NCI-H2227 treated with DMSO at 0.1 percent for 48 hours (cell line): ENCODE data around the gene TLE6.
"Not testable (repeated sequence)": the region's sequence is repeated elsewhere in the genome, so short reads cannot be mapped to it uniquely, and the experiment has no call there.

Source experiments
- DNase-seq: peaks from one replicate; lab custom pipeline; 2025; lab: John Stamatoyannopoulos, UW

The TLE6 gene

DNA sequence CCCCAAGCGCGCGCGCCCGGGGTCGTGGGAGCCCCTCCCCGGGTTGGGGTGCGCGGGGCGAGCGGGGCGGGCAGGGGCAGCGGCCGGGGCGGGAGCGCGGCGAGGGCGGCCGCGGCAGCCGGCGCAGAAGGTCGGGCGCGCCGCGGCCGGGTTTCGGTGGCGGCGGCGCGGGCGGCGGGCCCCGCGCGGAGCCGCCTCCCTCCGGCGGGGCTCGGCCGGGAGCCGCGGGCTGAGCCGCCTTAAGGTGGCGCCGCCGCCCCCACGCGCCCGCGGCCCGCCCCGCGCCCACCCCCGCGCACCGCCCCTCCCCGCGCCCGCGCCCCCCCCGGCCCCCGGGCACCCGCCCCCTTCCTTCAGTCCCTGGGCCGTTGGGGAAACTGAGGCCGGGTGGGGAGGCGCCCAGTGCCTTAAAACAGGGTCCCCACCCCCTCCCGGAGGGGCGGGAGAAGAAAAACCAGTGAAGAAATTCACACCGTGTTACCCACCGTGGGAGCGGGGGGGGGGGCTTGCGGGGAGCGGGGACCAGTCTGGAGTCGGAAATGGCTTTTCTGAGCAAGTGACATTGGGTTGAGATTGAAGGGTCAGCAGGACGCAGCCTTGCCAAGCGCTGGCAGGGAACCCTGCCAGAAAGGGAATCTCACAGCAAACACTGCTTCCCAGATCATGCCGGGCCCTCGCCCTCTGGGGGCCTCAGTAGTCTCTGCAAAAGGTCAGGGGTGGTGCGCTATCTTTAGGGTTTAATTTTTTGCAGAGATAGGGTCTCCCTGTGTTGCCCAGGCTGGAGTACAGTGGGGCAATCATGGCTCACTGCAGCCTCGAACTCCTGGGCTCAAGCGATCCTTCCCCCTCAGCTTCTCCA is 51.9 kb downstream of the TLE6 start, which contains the start of gene TLE2:
Gene TLE2, minus strand, starts transcription at position 216 of the 859 bp plus-strand sequence. CDS start 376 bp downstream, outside the sequence.
- DNase-seq, result no peak

DNA sequence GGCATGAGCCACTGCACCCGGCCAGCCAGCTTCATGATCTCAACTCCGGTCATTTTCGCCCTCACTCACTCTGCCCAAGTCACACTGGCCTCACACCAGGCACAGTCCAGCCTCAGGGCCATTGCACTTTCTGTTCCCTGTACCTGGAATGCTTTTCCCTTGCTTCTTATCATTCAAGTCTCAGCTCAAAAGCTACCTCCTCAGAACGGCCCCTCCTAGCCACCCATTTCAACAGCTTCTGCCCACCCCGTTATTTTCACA is 54.2 kb downstream of the TLE6 start:
- DNase-seq, result no peak

DNA sequence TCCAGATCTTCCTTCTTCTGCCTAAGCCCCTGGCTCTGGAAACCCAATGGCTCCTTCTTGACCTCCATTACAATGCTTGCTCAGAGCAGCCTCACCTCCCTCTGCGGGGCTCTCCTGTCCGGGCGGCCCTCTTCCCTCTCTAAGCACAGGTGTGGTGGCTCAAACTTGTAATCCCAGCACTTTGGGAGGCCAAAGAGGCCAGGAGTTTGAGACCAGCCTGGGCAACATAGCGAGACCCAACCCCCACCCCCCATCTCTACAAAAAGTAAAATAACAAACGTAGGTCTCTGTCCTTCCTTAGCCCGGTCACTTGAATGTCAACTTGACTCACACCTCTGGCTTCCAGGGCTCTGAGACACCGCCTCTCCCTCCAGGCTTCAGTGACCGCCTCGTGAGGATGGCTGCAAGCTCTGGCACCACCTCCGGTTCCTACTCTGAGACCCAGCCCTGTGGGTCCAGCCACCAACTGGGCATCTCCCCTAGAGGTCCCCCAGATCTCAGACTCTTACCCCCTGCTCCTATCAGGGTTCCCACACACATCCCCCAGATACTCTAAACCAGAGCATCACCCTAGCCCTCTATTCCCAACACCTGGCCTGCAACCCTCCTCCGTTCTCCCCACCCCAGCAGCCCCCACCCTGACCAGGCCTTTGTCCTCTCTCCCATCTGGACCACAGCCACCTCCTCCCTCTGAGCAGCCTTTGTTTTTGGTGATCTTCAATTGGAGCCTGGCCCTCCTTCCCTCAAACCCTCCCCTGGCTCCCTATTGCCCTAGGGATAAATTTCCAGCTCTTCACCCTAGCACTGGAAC is 56.4 kb downstream of the TLE6 start:
- no peak for DNase-seq

- DNase-seq, result no peak
These were observed 57.0 kb downstream of the TLE6 start for GRCh38 chr19:3034406-3034655.

DNA sequence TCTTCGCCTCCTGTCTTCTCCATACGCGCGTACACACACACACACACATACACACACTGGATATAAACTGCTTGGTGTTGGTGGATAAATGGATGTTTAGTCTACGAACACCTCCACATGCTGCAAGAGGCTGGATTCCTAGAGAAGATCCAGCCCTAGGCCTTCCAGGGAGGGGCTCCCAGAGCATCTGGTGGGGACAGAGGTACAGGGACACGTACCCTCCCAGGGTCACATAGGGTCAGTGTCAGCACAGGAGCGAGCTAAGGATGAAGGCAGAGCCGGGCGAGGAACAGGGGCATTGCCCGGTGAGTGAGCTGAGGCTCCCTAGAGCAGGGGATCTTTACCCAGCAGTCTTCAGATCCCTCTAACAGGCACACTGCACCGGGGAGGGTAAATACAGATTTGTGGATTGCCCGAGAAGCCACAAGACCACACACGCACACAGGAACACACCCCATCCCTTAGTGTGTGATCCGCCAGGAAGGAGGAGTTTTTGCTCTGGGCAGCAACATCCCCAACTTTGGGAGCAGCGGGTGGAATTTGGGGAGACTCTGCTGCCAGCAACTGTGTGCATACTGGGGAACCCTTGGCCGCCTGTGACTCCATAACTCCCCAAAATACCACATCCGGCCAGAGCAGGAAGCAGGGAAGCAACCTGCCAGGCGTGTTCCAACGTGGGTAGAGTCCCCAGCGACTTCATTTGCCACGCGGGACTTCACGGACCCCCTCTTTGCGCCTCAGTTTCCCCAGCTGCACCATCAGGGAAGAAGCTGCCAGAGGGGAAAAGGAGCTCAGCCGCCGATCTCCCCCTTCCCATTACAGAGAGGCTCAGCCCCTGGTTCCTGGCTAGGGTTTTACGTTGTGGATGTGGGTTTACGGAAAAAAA is 57.5 kb downstream of the TLE6 start:
- peak; percentile 39 for DNase-seq

GRCh38 chr19:3035542-3036118 is 58.3 kb downstream of the TLE6 start:
- peak; percentile 96 for DNase-seq

DNA sequence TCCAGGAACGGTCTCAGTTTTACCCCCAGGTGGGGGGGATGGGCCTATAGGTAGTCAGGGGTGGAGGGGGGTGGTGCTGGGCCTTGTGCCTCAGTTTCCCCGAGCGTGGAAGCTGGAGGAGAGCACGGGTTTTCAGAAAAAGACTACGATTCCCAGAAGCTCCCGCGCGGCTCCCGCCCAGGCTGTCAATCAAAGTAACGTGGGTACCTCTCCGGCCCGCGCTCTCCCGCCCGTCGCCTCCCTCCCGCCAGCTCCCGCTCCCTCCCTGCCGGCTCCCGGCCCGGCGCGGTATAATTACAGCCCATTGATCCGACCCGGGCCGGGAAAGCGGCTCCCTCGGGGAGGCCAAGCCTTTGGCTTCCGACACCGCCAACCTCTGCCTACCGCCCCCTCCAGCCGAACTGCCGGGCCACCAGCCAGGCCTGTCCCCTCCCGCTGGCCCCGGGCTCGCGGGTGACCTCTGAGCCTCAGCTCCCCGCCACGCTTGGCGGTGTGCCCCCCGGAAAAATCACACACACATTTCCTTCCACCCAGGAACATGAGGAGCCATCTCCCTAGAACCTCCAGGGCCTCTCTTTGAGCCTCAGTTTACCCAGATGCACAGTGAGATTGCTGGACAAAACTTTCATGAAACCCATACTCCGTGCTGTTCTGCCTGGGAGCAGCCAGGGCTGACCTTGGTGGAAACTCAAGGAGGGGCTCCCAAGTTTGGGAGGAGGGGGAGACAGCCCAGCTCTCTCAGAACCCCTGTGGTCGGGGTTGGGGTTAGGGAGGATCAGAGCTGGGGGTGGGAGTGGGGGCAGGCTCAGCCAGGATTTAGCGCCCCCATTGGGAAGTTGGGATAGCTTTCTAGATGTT is 59.0 kb downstream of the TLE6 start:
- DNase-seq, result peak; percentile 87

DNA sequence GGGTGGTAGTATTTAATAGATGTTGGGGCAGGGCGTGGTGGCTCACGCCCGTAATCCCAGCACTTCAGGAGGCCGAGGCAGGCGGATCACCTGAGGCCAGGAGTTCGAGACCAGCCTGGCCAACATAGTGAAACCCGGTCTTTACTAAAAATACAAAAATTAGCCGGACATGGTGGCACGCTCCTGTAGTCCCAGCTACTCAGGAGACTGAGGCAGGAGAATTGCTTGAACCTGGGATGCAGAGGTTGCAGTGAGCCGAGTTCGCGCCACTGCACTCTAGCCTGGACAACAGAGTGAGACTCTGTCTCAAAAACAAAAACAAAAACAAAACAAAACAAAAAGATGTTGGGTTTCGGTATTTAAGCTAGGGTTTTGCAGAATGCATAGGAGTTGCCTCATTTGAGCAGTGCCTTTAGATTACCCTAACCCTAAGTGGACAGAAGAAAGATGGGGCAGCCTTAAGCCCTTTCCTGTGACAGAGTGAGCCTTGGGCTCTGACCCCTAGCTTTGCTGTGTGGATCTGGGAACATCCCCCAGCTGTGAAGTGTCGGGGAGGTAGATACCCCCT is 59.7 kb downstream of the TLE6 start:
- not testable (repeated sequence) for DNase-seq

DNA sequence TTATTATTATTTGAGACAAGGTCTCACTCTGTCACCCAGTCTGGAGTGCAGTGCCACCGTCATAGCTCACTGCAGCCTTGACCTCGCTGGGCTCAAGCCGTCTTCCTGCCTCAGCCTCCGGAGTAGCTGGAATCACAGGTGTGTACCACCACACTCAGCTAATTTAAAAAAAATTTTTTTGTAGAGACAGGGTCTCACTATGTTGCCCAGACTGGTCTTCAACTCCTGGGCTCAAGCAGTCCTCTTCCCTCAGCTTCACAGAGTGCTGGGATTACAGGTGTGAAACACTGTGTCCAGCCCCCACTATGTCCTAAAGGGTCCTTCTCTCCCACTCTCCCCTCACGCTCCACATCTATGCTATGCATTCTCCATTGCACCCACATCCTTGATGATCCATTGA is 60.9 kb downstream of the TLE6 start:
- DNase-seq, result no peak

GRCh38 chr19:3039125-3039524 is 61.8 kb downstream of the TLE6 start:
- DNase-seq, result no peak

GRCh38 chr19:3039641-3040077 is 62.3 kb downstream of the TLE6 start:
- DNase-seq, result no peak

DNA sequence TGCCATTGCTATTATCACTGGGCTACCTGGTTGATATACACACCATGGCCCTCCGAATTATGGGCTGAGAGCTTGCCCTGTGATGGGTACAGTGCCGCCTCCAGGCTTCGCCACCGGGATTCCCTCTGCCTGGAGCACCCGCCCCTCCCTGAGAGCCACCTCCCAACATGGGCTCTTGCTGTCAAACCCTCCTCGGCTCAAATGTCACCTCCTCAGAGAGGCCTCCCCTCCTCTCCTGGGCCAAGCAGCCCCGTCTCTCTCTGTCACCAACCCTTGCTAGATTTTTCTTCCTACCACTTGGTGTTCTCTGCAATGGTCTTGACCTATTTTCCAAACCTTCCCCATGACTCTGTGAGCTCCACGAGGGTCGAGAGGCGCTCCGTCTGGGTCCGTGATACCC is 64.0 kb downstream of the TLE6 start:
- no peak for DNase-seq

GRCh38 chr19:3041761-3042620 is 64.6 kb downstream of the TLE6 start:
- DNase-seq, result peak; percentile 16

DNA sequence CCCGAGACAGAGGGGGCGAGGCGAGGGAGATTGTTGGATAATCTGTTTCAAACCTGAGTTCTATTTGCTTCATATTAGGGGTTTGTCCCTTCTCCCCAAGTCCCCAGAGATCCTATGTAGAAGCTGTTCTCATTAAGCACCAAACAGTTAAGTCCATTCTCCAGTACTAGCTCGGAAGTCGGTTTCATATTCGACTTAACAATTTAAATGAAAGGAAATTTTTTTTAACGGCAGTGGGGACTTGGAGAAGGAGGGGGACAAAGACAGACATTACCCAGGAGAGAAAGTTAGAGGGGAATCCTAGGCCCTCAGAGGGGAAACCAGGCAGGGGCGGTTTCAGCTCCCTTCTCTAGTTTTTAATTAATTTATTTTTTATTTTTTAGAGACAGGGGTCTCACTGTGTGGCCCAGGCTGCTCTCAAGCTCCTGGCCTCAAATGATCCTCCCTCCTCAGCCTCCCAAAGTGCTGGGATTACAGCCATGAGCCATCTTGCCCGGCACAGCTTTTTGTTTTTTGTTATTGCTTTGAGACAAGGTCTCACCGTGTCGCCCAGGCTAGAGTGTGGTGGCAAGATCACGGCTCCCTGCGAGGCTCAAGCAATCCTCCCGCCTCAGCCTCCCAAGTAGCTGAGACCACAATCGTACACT is 65.4 kb downstream of the TLE6 start:
- no peak for DNase-seq
